Measurements from ENCODE around the gene ENTPD6.

DNA sequence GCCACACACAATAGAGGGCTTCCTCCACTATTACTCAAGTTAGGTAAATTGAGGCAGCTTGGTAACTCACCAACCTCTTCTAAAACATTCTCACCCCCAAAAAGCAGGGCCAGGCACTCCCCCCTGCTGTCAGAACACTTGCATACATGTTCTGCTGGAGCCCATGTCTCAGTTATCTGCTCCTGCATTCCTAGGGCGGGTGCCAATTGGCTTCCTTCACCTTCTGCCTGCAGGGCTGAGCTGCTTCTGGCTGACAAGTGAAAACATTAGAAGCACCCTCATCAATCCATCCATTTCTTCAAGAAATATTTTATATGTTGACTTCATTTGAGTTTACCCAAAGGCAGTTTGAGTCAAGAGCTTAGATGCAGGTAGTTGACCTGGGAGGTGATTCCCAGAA, 4.5 kb upstream of the ENTPD6 start:
- TF ChIP-seq, protein P1, sequence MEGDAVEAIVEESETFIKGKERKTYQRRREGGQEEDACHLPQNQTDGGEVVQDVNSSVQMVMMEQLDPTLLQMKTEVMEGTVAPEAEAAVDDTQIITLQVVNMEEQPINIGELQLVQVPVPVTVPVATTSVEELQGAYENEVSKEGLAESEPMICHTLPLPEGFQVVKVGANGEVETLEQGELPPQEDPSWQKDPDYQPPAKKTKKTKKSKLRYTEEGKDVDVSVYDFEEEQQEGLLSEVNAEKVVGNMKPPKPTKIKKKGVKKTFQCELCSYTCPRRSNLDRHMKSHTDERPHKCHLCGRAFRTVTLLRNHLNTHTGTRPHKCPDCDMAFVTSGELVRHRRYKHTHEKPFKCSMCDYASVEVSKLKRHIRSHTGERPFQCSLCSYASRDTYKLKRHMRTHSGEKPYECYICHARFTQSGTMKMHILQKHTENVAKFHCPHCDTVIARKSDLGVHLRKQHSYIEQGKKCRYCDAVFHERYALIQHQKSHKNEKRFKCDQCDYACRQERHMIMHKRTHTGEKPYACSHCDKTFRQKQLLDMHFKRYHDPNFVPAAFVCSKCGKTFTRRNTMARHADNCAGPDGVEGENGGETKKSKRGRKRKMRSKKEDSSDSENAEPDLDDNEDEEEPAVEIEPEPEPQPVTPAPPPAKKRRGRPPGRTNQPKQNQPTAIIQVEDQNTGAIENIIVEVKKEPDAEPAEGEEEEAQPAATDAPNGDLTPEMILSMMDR (IDR thresholded peaks at IDR 0.05): no peak
- TF ChIP-seq POLR2A (IDR thresholded peaks at IDR 0.05): no peak

Data from transverse colon (tissue), 3 donors.